Measurements from ENCODE around the gene TGFA.

The TGFA gene

DNA sequence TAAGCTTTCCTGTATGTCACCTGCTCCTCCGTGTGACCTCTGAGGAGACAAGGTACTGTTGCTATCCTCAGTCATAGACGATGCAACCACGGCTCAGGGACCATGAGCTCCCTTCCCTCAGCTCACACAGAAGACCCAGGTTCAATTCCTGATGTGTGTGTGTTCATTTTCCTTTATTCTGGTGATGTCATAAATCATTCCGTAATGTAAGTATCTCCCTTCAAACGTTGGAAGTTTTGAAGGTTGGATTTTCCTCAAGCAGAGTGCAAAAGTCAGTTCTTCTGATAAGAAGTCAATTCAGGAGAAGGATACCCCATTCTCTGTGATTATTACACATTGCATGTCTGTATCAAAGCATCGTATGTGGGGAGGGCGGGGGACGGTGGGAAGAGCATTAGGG lies 132.9 kb downstream of the TGFA start:
- no peak overlapping the region for H3K4me3 ChIP-seq (ENCODE audit: low read depth, low read length)
- TF ChIP-seq, protein P1, sequence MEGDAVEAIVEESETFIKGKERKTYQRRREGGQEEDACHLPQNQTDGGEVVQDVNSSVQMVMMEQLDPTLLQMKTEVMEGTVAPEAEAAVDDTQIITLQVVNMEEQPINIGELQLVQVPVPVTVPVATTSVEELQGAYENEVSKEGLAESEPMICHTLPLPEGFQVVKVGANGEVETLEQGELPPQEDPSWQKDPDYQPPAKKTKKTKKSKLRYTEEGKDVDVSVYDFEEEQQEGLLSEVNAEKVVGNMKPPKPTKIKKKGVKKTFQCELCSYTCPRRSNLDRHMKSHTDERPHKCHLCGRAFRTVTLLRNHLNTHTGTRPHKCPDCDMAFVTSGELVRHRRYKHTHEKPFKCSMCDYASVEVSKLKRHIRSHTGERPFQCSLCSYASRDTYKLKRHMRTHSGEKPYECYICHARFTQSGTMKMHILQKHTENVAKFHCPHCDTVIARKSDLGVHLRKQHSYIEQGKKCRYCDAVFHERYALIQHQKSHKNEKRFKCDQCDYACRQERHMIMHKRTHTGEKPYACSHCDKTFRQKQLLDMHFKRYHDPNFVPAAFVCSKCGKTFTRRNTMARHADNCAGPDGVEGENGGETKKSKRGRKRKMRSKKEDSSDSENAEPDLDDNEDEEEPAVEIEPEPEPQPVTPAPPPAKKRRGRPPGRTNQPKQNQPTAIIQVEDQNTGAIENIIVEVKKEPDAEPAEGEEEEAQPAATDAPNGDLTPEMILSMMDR (IDR thresholded peaks at IDR 0.05; ENCODE audit: low read depth, low read length), result no peak

DNA sequence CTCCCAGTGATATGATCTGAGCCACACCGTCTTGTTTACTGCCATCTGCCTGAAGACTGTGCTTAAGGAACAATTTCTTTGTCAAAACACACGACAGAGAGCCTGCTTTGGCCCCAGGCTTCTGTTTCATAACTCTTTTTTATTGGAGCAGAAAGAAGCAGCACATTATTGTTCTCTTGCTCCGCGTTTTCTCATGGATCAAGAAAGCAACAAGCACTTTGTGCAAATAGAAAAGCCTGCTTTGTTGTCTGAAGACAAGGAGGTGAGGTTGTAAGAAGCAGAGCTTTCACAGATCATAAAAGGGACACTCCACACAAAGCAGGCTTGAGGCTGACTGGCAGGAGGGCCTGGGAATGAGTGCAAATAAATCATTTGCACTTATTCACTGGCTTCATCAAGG lies 133.5 kb downstream of the TGFA start:
- TF ChIP-seq, protein P1 (IDR thresholded peaks at IDR 0.05; ENCODE audit: low read depth, low read length), result no peak

DNA sequence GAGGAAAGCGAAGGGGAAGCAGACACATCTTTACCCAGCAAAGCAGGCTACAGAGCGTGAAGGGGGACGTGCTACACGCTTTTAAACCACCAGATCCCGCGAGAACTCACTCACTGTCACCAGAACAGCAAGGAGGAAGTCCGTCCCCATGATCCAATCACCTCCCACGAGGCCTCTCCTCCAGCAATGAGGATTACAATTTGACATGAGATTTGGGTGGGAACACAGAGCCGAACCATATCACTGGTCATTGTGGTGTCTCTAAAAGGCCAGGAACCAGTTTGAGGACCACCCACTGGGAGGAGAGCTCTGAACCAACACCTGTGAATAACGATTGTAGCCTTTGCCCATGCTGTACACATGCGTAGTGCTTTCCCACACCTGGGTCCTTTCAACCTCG lies 135.1 kb downstream of the TGFA start:
- no peak overlapping the region for H3K4me3 ChIP-seq (ENCODE audit: low read depth, low read length)
- TF ChIP-seq, protein P1 (IDR thresholded peaks at IDR 0.05; ENCODE audit: low read depth, low read length), result no peak

More for the DNA sequence above, 133.5 kb downstream of the TGFA start:
- H3K4me3 ChIP-seq (ENCODE audit: low read depth, low read length), result no peak overlapping the region

DNA sequence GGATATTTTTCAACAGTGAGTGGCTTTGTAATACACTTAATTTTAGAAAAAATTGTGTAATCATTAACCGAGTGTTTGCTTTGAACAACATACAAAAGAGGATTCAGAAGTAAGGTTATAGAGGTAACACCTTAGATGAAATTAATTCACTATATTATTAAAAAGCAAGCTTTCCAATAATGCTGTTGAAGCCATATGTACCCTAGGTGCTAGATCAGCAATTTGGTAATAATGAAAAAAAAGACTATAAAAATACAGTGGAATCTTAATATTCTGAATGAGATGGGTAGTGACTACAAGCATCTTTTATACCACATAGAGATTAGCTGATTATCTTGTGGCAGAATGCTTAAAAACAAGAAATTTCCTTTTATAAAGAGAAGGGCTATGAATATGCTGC lies 136.6 kb downstream of the TGFA start:
- no peak overlapping the region for H3K4me3 ChIP-seq (ENCODE audit: low read depth, low read length)
- TF ChIP-seq, protein P1 (IDR thresholded peaks at IDR 0.05; ENCODE audit: low read depth, low read length), result no peak

DNA sequence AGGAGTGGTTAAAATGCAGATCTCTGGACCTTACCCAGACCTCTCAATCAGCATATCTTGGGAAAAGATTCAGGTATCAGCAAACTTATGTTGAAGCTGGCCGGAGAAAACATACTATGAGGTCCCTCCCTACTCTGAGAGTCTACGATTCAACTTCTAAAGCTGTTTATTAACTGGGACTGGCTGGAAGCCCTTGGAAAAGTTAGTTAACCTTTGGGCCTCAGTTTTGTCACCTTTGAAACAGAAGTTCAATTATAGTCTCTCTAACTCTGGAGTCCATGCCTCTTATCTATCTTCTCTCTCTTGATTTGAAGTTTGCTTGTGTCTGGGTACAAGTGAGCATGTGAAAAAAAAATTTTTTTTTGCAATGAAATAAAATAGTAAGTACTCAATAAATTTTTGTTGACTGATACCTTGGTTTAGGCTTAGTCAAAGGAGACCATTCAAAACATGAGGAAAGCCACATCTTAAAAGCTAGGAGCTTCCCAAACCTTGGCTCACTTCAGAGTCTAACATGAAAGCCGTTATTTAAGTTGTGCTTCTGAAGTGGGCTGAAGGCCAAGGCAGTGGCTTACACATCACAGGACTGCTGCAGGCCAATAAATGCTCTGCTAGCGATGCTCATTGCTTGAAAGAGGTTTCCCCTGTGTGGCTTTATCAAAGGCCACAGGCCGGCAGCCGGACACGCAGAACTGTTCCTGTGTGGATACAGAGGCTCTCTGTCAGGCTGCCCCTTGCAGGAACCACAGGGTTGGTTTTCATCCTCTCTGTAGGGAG lies 141.1 kb downstream of the TGFA start:
- TF ChIP-seq, protein P1 (IDR thresholded peaks at IDR 0.05; ENCODE audit: low read depth, low read length), result no peak
- H3K4me3 ChIP-seq (ENCODE audit: low read depth, low read length), result no peak overlapping the region

DNA sequence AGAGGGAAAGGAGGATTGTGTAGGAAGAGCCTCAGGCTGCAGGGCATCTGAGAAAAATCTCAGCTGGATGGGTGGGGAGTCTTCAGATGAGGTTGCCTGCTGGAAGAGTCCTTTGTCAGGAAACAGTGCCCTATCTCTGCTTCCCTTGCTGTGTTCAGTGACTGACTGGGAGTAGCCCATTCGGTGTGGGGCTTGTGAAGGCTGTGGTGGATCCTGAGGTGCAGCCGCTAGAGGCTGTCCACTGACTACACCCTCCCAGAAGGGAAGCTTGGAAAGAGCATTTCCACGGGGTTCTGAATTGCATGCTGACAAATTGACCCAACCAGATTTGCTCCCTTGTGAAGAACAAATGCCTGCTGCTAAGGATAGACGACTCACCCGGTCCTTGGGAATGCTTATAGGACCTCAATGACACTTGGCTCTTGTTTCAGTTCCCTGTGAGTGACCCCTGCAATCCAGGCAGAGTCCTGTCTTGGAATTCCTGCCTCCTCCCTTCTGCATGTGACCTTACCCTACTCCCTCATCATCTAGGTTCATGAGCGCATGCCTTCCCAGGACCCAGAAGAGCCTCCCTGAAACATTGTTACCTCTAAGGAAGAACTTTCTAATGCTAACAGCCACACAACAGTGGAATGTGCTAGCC lies 142.0 kb downstream of the TGFA start:
- no peak overlapping the region for H3K4me3 ChIP-seq (ENCODE audit: low read depth, low read length)
- TF ChIP-seq, protein P1 (IDR thresholded peaks at IDR 0.05; ENCODE audit: low read depth, low read length), result no peak
